SH-SY5Y (cell line): ENCODE results near the gene CCDC88C.

Source experiments
- GATA2 ChIP-seq: IDR thresholded peaks from 2 replicates; pipeline ENCODE4 v1.6.1; 2011; ENCODE audit warnings: mild to moderate bottlenecking, low read depth, low read length
- GATA3 ChIP-seq: IDR thresholded peaks from 2 replicates; pipeline ENCODE4 v1.6.1; 2011; ENCODE audit warnings: low read depth, mild to moderate bottlenecking, low read length, moderate library complexity

- TF ChIP-seq GATA2 (no peak), GATA3 (no peak)
These were observed 21.7 kb upstream of the CCDC88C start for GRCh38 chr14:91439345-91439744.
